Measurements from ENCODE around the gene AGK.

- TF ChIP-seq CTCF (IDR thresholded peaks at IDR 0.05) (no peak), ZFX (IDR thresholded peaks at IDR 0.05; ENCODE audit: borderline replicate concordance) (no peak)
These were observed 6.4 kb upstream of the AGK start for GRCh38 chr7:141544831-141545230.
